GM12873 (cell line): ENCODE results near the gene KRTAP17-1.

Source experiments
- TF ChIP-seq, protein P1 (sequence below): IDR thresholded peaks from 2 replicates; pipeline ENCODE4 v1.5.1; 2012; ENCODE audit warnings: low read depth, mild to moderate bottlenecking, moderate library complexity, low read length, control low read depth; ENCODE audit not compliant: insufficient read depth; ENCODE audit errors: missing control alignments

Gene KRTAP17-1

DNA sequence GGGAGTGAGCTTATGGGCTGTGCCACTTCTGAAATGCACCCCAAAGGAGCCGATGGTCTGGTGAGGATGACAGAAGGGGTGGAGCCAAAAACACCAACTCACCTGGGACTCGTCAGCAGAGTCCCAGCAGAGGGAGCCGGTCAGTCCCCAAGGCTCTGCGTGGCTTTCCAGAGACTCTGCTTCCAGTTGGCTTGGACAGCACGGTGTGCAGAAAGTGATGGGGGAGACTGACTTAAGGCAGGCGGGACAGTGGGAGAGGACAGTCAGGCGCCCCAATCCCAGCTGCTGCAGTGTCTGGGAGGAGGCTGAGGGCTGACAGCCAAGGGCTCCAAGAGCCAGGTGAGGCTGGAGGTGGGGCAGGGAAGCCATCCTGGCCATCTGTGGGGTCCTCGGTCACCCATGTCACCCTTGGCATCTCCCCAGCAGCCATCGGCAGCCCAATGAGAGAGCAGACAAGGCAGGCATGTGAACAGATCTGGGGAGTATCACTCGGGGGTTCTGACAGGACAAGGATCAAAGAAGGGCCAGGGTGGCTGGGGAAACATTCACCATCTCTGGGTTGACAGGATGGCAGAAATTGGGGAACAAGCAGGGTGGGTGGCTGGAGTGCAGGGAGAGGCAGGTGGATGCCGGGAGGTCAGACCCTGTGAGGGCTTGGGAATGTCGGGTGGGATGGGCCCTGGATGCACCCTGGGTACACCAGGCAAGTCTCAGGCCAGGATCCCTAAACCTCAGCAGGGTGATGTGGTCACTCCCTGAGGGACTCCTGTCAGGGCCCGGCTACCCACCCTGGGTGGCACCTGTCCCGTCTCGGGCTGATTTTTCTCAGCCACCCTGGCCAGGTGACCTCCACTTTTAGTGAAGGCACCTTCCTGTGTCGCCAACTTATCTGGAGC, 8.9 kb upstream of the KRTAP17-1 start:
- TF ChIP-seq, protein P1, sequence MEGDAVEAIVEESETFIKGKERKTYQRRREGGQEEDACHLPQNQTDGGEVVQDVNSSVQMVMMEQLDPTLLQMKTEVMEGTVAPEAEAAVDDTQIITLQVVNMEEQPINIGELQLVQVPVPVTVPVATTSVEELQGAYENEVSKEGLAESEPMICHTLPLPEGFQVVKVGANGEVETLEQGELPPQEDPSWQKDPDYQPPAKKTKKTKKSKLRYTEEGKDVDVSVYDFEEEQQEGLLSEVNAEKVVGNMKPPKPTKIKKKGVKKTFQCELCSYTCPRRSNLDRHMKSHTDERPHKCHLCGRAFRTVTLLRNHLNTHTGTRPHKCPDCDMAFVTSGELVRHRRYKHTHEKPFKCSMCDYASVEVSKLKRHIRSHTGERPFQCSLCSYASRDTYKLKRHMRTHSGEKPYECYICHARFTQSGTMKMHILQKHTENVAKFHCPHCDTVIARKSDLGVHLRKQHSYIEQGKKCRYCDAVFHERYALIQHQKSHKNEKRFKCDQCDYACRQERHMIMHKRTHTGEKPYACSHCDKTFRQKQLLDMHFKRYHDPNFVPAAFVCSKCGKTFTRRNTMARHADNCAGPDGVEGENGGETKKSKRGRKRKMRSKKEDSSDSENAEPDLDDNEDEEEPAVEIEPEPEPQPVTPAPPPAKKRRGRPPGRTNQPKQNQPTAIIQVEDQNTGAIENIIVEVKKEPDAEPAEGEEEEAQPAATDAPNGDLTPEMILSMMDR = no peak

DNA sequence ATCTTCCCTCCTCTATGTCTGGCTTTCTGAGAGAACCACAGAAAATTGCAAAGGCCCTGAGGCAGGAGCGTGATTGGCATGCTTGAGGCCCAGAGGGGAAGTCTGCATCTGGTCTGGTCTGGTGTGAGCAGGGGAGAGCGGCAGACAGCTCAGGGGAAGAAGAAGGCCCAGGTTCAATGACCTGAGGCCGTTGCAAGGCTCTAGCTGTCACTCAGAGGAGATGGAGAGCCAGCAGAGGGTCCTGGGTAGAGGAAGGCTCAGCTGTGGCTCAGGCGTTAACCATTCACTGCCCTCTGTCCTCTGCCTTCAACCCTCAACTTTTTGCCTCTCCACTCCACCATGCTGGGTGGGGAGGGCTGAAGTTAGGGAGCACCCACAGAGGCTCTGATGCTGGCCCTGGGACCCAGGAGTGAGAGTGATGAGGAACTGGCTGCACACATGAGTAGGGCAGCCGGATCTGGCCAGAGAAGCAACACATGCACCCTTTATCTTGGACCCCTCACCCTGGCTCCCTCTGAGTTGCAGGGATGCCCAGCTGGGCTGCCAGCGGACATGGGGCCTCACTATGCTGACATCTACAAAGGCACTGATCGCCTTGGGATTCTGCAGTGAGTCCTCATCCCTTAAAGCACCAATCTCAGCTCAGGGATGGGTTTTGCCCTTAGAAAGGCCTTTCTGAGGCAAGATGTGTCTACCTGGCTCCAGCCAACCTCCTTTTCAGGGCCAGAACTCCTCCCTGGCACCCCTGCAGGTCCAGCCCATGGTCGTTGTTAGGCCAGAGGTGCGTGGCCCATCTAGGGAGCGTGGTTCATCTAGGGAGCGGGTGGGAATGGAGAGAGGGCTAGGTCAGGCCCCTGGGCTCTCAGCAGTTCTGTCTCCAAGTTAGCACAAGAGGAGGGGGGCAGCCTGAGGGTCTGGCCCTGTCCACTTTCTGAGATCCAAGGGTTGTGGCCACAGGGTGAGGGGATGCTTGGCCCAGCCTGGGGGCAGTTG, 7.7 kb upstream of the KRTAP17-1 start:
- TF ChIP-seq, protein P1 = no peak

DNA sequence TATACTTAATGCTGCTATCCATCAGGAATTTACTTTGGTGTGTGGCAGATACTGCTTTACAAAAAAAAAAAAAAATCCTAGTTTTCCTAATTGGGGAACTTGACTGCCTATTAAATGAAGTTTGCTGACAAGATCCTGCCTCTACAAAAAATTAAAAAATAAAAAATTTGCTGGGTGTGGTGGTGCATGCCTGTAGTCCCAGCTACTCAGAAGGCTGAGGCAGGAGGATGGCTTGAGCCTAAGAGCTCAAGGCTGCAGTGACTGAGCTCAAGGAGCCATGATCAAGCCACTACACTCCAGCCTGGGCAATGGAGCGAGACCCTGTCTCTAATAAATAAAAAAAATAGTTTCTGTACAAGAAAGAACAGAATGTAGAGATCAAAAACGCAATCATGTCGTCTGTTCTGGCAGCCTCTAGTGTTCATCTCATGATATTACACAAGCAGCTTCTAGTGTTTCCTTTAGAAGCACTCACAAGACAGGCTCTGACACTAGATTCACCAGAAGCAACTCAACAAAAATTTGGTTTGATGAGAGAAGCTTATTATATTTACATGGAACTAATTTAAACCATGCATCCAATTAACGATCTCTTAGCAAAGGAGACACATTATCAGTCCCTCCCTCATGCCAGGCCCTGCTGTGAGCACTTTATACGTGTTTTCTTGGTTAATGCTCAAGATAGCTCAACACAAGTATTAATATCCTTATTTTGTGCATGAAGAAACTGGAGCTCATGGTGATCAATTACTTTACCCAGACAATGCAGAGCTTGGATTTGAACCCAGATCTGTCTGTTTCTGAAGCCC, 6.8 kb upstream of the KRTAP17-1 start:
- TF ChIP-seq, protein P1 = peak; percentile 78

DNA sequence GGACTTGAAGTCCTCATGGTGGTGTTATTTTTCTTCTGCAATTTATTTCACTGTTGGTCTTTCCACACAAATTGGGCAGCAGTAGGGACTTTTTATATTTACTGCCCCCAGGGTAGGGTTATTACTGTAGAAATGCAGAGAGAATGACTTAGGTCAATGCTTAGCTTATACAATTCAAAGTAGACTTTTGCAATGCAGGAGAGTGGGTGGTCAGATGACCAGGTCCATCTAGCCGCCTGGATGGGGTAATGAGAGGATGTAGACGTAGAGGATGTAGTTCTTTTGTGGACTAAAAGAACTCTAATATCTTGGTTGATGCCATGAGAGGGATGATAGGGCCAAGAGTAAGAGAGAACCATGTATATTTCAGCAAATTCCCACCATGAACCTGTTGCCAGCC, 2.7 kb upstream of the KRTAP17-1 start:
- TF ChIP-seq, protein P1 = no peak

DNA sequence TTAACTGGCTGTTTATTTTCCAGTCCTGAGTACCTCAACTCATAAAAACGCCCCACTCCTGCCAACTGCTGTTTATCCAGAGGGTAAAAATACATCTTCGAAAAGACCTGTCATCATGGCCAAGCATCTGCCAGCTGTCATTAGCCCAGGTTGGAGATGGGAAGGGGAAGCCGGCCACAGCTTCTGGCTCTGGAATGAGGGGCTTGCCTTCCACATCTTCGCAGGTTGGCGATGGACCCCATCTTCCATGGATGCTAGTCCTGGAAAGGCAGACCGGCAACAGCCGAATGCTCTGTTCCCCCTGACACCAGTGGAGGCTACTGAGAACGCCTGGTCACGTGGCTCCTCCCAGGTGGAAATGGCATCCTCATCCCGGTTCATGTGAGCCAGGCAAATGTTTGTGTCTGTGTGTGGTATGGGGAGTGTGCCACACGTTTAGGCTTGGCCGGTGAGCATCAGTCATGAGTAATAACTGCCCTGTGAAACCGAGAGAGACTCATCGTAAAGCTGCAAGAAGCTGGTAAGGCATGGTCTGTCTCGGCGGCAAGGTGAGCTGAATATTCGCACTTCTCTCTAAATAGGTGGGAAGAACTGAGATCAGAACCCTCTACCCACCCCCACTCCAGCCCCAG, 420 bp upstream of the KRTAP17-1 start:
- TF ChIP-seq, protein P1 = no peak

DNA sequence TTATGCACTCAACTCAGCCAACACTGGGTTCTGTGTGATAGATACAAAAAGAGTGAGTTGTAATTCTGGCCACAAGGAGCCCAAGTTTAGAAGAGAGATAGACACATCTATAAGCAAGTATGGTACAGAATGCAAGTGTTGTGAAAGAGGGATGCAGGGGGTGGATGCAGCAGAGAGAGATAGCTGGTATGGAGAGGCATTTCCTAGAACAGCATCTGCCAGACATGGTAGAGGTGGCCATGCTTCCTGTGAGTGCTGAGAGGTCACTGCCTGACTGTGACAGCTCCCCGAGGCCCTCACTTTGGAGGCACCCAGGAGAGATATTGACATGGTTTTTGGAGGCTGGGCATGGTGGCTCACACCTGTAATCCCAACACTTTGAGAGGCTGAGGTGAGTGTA, 4.4 kb downstream of the KRTAP17-1 start:
- TF ChIP-seq, protein P1 = no peak
